GM23338 (cell line): ENCODE measurements around the gene PACSIN1. TPM values are rescaled to one million over a fixed set of nuclear protein-coding genes. Genes with fewer than 3 reads are reported as not detected.
A peak's percentile ranks its signal among the peaks of the same experiment; 100 is the strongest.

Source experiments
- ATAC-seq: fragments of 200-7000 bp; cut with Tn5 transposase; 3 replicates; pipeline ENCODE4 v1.9.1; 2020
- DNase-seq: peaks from one replicate; pipeline ENCODE4 v3.0.0-alpha.2; 2015; ENCODE audit warnings: low spot score
- H2AFZ ChIP-seq: fragments of 200-600 bp; sonication (generic); 2 replicates; pipeline ENCODE4 v1.8.0; 2016; ENCODE audit warnings: antibody characterized with exemption, mild to moderate bottlenecking, moderate library complexity
- H3F3A ChIP-seq: fragments of 200-600 bp; sonication (generic); replicated peaks from 2 replicates; pipeline ENCODE4 v1.8.0; 2017; ENCODE audit warnings: antibody characterized with exemption, mixed run types, low read depth
- H3K27ac ChIP-seq: fragments of 200-600 bp; sonication (generic); 2 replicates; pipeline ENCODE4 v1.6.1; 2016; ENCODE audit warnings: low read depth
- H3K27me3 ChIP-seq: fragments of 200-600 bp; sonication (generic); 2 replicates; pipeline ENCODE4 v1.8.0; 2016; ENCODE audit warnings: mild to moderate bottlenecking, mixed run types, moderate library complexity; ENCODE audit not compliant: insufficient read depth
- H3K36me3 ChIP-seq: fragments of 200-600 bp; sonication (generic); 2 replicates; pipeline ENCODE4 v1.8.0; 2016; ENCODE audit warnings: mild to moderate bottlenecking; ENCODE audit not compliant: insufficient read depth
- H3K4me1 ChIP-seq: fragments of 200-600 bp; sonication (generic); 2 replicates; pipeline ENCODE4 v1.8.0; 2016; ENCODE audit warnings: mild to moderate bottlenecking, moderate library complexity; ENCODE audit not compliant: insufficient read depth
- H3K4me2 ChIP-seq: fragments of 200-600 bp; sonication (generic); 2 replicates; pipeline ENCODE4 v1.7.1; 2017; ENCODE audit warnings: mixed run types
- H3K4me3 ChIP-seq: fragments of 200-600 bp; sonication (generic); 2 replicates; pipeline ENCODE4 v1.6.1; 2016; ENCODE audit warnings: mixed run types
- H3K79me2 ChIP-seq: fragments of 200-600 bp; sonication (generic); replicated peaks from 2 replicates; pipeline ENCODE4 v1.8.0; 2017; ENCODE audit warnings: mild to moderate bottlenecking; ENCODE audit not compliant: insufficient read depth
- H3K9me2 ChIP-seq: fragments of 200-600 bp; sonication (generic); 2 replicates; pipeline ENCODE4 v1.8.0; 2017; ENCODE audit not compliant: insufficient read depth
- H4K20me1 ChIP-seq: fragments of 200-600 bp; sonication (generic); replicated peaks from 2 replicates; pipeline ENCODE4 v1.8.0; 2017; ENCODE audit warnings: mild to moderate bottlenecking; ENCODE audit not compliant: insufficient read depth
- H3K27ac Mint-ChIP-seq: 2 replicates; pipeline ENCODE4 v1.8.0; 2020; ENCODE audit warnings: inconsistent platforms, mild to moderate bottlenecking, moderate library complexity, mixed read lengths
- H3K27me3 Mint-ChIP-seq: 3 replicates; pipeline ENCODE4 v1.8.0; 2022; ENCODE audit warnings: low read depth, mild to moderate bottlenecking, moderate library complexity, mixed read lengths, inconsistent platforms; ENCODE audit not compliant: insufficient read depth, poor library complexity
- H3K36me3 Mint-ChIP-seq: 3 replicates; pipeline ENCODE4 v1.8.0; 2021; ENCODE audit warnings: low read depth, mild to moderate bottlenecking, inconsistent platforms, moderate library complexity, mixed read lengths
- H3K4me1 Mint-ChIP-seq: 3 replicates; pipeline ENCODE4 v1.8.0; 2020; ENCODE audit warnings: mild to moderate bottlenecking, inconsistent platforms, mixed read lengths
- H3K4me3 Mint-ChIP-seq: 3 replicates; pipeline ENCODE4 v1.8.0; 2021; ENCODE audit warnings: moderate library complexity, mild to moderate bottlenecking, inconsistent platforms, mixed read lengths
- H3K9me3 Mint-ChIP-seq: 3 replicates; pipeline ENCODE4 v1.8.0; 2020; ENCODE audit warnings: moderate library complexity, mild to moderate bottlenecking, inconsistent platforms, mixed read lengths
- CREB1 ChIP-seq: fragments of 250-450 bp; sonication (Bioruptor Pico); IDR thresholded peaks from 2 replicates; pipeline ENCODE4 v1.5.0; 2020; ENCODE audit warnings: low read depth, mild to moderate bottlenecking, moderate library complexity
- CTCF ChIP-seq, 2 experiments: fragments of 200-600 bp in 1 of 2; sonication (generic) in 1 of 2; conservative IDR thresholded peaks; 2 replicates each; pipeline versions ENCODE4 v1.5.1 to v1.6.1; 2016 to 2017; ENCODE audit warnings: antibody characterized with exemption in 2 of 2, low read depth in 2 of 2, mild to moderate bottlenecking in 2 of 2, moderate library complexity in 1 of 2
- EZH2 ChIP-seq: fragments of 200-600 bp; sonication (generic); IDR thresholded peaks from one replicate; pipeline ENCODE4 v1.8.0; 2017; ENCODE audit warnings: antibody characterized with exemption, mild to moderate bottlenecking, low read depth; ENCODE audit not compliant: unreplicated experiment
- EZH2phosphoT487 ChIP-seq: fragments of 200-600 bp; sonication (generic); IDR thresholded peaks from one replicate; pipeline ENCODE4 v1.8.1; 2018; ENCODE audit warnings: antibody characterized with exemption; ENCODE audit not compliant: unreplicated experiment
- NANOG ChIP-seq: IDR thresholded peaks from 2 replicates; pipeline ENCODE4 v1.6.1; 2016; ENCODE audit warnings: antibody characterized with exemption, borderline replicate concordance
- ZNF114 ChIP-seq: fragments of 250-450 bp; sonication (Bioruptor Pico); IDR thresholded peaks from 2 replicates; pipeline ENCODE4 v1.5.0; 2020; ENCODE audit warnings: mild to moderate bottlenecking, moderate library complexity
- ZNF331 ChIP-seq: fragments of 250-450 bp; sonication (Bioruptor Pico); IDR thresholded peaks from 2 replicates; pipeline ENCODE4 v1.5.0; 2020; ENCODE audit warnings: low read depth, mild to moderate bottlenecking, moderate library complexity
- ZNF462 ChIP-seq: fragments of 250-450 bp; sonication (Bioruptor Pico); IDR thresholded peaks from 2 replicates; pipeline ENCODE4 v1.5.0; 2020; ENCODE audit warnings: mild to moderate bottlenecking, moderate library complexity
- polyA plus RNA-seq: library from polyadenylated mRNA; unstranded; fragments of >200 nt; fragmentation: Nextera tagmentation; extraction: Ambion mirVana; gene quantifications from 2 replicates; pipeline ENCODE4 v1.2.1, GENCODE V29; 2016
- total RNA-seq: library from RNA; depleted of rRNA; stranded (reverse); fragments of >200 nt; shearing (Covaris generic); gene quantifications from 2 replicates; pipeline ENCODE4 v1.2.3, GENCODE V29; 2014
- TF ChIP-seq, protein P1 (sequence below): IDR thresholded peaks from one replicate; pipeline ENCODE4 v1.6.1; 2018; ENCODE audit warnings: antibody characterized with exemption; ENCODE audit not compliant: unreplicated experiment

Gene PACSIN1
- total and polyA plus RNA-seq, 2 experiments from 2014 or later = 5.2 to 8.7 TPM

- TF ChIP-seq CTCF (conservative IDR thresholded peaks at IDR 0.05; ENCODE audit: low read depth in 2 of 2) (no peak), CREB1 (CRISPR knock-in tag) (no peak), ZNF331 (CRISPR knock-in tag) (no peak), NANOG (no peak)
- TF ChIP-seq, protein P1, sequence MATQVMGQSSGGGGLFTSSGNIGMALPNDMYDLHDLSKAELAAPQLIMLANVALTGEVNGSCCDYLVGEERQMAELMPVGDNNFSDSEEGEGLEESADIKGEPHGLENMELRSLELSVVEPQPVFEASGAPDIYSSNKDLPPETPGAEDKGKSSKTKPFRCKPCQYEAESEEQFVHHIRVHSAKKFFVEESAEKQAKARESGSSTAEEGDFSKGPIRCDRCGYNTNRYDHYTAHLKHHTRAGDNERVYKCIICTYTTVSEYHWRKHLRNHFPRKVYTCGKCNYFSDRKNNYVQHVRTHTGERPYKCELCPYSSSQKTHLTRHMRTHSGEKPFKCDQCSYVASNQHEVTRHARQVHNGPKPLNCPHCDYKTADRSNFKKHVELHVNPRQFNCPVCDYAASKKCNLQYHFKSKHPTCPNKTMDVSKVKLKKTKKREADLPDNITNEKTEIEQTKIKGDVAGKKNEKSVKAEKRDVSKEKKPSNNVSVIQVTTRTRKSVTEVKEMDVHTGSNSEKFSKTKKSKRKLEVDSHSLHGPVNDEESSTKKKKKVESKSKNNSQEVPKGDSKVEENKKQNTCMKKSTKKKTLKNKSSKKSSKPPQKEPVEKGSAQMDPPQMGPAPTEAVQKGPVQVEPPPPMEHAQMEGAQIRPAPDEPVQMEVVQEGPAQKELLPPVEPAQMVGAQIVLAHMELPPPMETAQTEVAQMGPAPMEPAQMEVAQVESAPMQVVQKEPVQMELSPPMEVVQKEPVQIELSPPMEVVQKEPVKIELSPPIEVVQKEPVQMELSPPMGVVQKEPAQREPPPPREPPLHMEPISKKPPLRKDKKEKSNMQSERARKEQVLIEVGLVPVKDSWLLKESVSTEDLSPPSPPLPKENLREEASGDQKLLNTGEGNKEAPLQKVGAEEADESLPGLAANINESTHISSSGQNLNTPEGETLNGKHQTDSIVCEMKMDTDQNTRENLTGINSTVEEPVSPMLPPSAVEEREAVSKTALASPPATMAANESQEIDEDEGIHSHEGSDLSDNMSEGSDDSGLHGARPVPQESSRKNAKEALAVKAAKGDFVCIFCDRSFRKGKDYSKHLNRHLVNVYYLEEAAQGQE = no peak
Observed at GRCh38 chr6:34566830-34567546, 101.1 kb downstream of the PACSIN1 start (continued).

- Histone ChIP-seq H3K36me3 (no peaks in the 10 kb centered on the region), H3K4me3 (no peak overlapping the region), H3K9me2 (no peaks in the 10 kb centered on the region), H3K4me2 (no peak overlapping the region), H4K20me1 (no peaks in the 10 kb centered on the region), H3K27me3 (no peaks in the 10 kb centered on the region), H3K79me2 (no peaks in the 10 kb centered on the region), H3F3A (no peaks in the 10 kb centered on the region), H3K4me1 (no peaks in the 10 kb centered on the region), H2AFZ (no peak overlapping the region), H3K27ac (no peak overlapping the region)
- no peak overlapping the region for H3K4me3 Mint-ChIP-seq
- no peak; the same call in 2 of the 3 replicates for ATAC-seq
- TF ChIP-seq EZH2 (no peak), ZNF331 (CRISPR knock-in tag) (no peak), ZNF462 (CRISPR knock-in tag) (no peak), ZNF114 (CRISPR knock-in tag) (no peak), EZH2phosphoT487 (no peak)
- H3K36me3 Mint-ChIP-seq = no peaks in the 10 kb centered on the region
- no peak for DNase-seq
- H3K27me3 Mint-ChIP-seq = peaks cover 13% of the 10 kb centered on the region
- peak overlapping the region; percentile 74; the same call in 1 of the 2 replicates for H3K27ac Mint-ChIP-seq
- H3K4me1 Mint-ChIP-seq = peaks cover 16% of the 10 kb centered on the region; the same call in 2 of the 3 replicates
- no peaks in the 10 kb centered on the region; the same call in 1 of the 3 replicates for H3K9me3 Mint-ChIP-seq
Observed at GRCh38 chr6:34568341-34569201, 102.7 kb downstream of the PACSIN1 start.
